A549 (cell line): Measurements from ENCODE around the gene ATP4A. TPM values are rescaled to one million over a fixed set of nuclear protein-coding genes. Genes with fewer than 3 reads are reported as not detected.

Experiments used
- ATAC-seq, 2 experiments: fragments of 200-7000 bp in 1 of 2; fragments of >200 bp in 1 of 2; cut with Nextera tagmentation in 1 of 2; cut with Tn5 transposase in 1 of 2; 3 replicates each; pipeline versions ENCODE4 v1.8.0 to v1.9.1; 2018 to 2020; ENCODE audit warnings: mild to moderate bottlenecking in 1 of 2, moderate library complexity in 1 of 2
- CTCF ChIA-PET: fragments of 300-600 bp; sonication (Branson Sonifier 250); formaldehyde crosslinking; extraction: SDS; loops from one replicate; lab custom pipeline; 2021; ENCODE audit warnings: antibody characterized with exemption, inconsistent platforms; lab: Yijun Ruan, JAX
- POLR2A ChIA-PET: fragments of 350-600 bp; formaldehyde crosslinking; extraction: SDS; loops from one replicate; lab custom pipeline; 2021; ENCODE audit warnings: antibody characterized with exemption, inconsistent platforms; lab: Yijun Ruan, JAX
- DNase-seq, 2 experiments: peaks; one replicate each; pipeline versions ENCODE4 v3.0.0 to v3.0.0-alpha.2; 2011 to 2016; ENCODE audit warnings: low read depth in 1 of 2, low spot score in 1 of 2
- FAIRE-seq: peaks from 2 replicates; lab custom pipeline; 2011; peaks lifted over from hg19 to GRCh38; lab: Jason Lieb, UNC
- H3K27ac ChIP-seq, 2 experiments: fragments of >200 bp; sonication (Bioruptor Twin); formaldehyde crosslinking; 3 replicates each; pipeline ENCODE4 v1.5.1; 2016 to 2017
- H3K4me1 ChIP-seq: fragments of >200 bp; sonication (Bioruptor Twin); formaldehyde crosslinking; 3 replicates; pipeline ENCODE4 v1.6.1; 2016
- H3K4me2 ChIP-seq: fragments of >200 bp; sonication (Bioruptor Twin); formaldehyde crosslinking; 3 replicates; pipeline ENCODE4 v1.6.1; 2016
- H3K4me3 ChIP-seq: fragments of >200 bp; sonication (Bioruptor Twin); formaldehyde crosslinking; 3 replicates; pipeline ENCODE4 v1.5.1; 2016
- H3K9me3 ChIP-seq: fragments of >200 bp; sonication (Bioruptor Twin); formaldehyde crosslinking; 3 replicates; pipeline ENCODE4 v1.6.1; 2016
- ATOH8 ChIP-seq: fragments of 250-450 bp; sonication (Bioruptor Pico); IDR thresholded peaks from 2 replicates; pipeline ENCODE4 v1.5.0; 2020; ENCODE audit warnings: low read depth, mild to moderate bottlenecking, moderate library complexity
- CEBPB ChIP-seq, 2 experiments: fragments of >200 bp in 1 of 2; sonication (Bioruptor Twin) in 1 of 2; formaldehyde crosslinking in 1 of 2; IDR thresholded peaks; 2 replicates each; pipeline ENCODE4 v1.6.1; 2012 to 2016
- EHF ChIP-seq: fragments of 250-450 bp; sonication (Bioruptor Pico); IDR thresholded peaks from 2 replicates; pipeline ENCODE4 v1.5.0; 2020; ENCODE audit warnings: mild to moderate bottlenecking
- EHMT2 ChIP-seq: fragments of 200-600 bp; sonication (generic); IDR thresholded peaks from 2 replicates; pipeline ENCODE4 v1.6.1; 2016; ENCODE audit warnings: antibody characterized with exemption, low read depth, mild to moderate bottlenecking, moderate library complexity
- ELK1 ChIP-seq: fragments of 150-350 bp; IDR thresholded peaks from 2 replicates; pipeline ENCODE4 v1.6.1; 2014; ENCODE audit warnings: low read depth, mild to moderate bottlenecking, low read length
- ESRRA ChIP-seq: fragments of 150-350 bp; IDR thresholded peaks from 2 replicates; pipeline ENCODE4 v1.6.1; 2014; ENCODE audit warnings: mild to moderate bottlenecking, low read length, borderline replicate concordance
- FOSB ChIP-seq: fragments of 250-450 bp; sonication (Bioruptor Pico); IDR thresholded peaks from 2 replicates; pipeline ENCODE4 v1.5.0; 2020; ENCODE audit warnings: mild to moderate bottlenecking, moderate library complexity
- FOSL2 ChIP-seq, 2 experiments: fragments of 450-650 bp in 1 of 2; fragments of >200 bp in 1 of 2; sonication (Bioruptor Twin) in 1 of 2; formaldehyde crosslinking; IDR thresholded peaks; 2 replicates each; pipeline versions ENCODE4 v1.5.0 to v1.6.1; 2016 to 2020; ENCODE audit warnings: mild to moderate bottlenecking in 1 of 2, moderate library complexity in 1 of 2
- HOXA7 ChIP-seq: fragments of 250-450 bp; sonication (Bioruptor Pico); IDR thresholded peaks from 2 replicates; pipeline ENCODE4 v1.5.0; 2020; ENCODE audit warnings: mild to moderate bottlenecking, moderate library complexity
- JUN ChIP-seq, 2 experiments: fragments of >200 bp; sonication (Bioruptor Twin); formaldehyde crosslinking; IDR thresholded peaks; 2 replicates in 1 of 2; 3 replicates in 1 of 2; pipeline ENCODE4 v1.6.1; 2016 to 2017
- KDM1A ChIP-seq: fragments of 200-600 bp; sonication (generic); IDR thresholded peaks from 2 replicates; pipeline ENCODE4 v1.6.1; 2016; ENCODE audit warnings: low read depth, mild to moderate bottlenecking
- MYC ChIP-seq: IDR thresholded peaks from 2 replicates; pipeline ENCODE4 v1.6.1; 2012; ENCODE audit warnings: mild to moderate bottlenecking, inconsistent platforms, low read length, improper control_type of control experiment, borderline replicate concordance
- RARB ChIP-seq: fragments of 250-450 bp; sonication (Bioruptor Pico); IDR thresholded peaks from 2 replicates; pipeline ENCODE4 v1.8.0; 2021; ENCODE audit warnings: mild to moderate bottlenecking, moderate library complexity
- RFX5 ChIP-seq: fragments of 450-650 bp; IDR thresholded peaks from 2 replicates; pipeline ENCODE4 v1.7.1; 2014; ENCODE audit warnings: antibody characterized with exemption, mild to moderate bottlenecking, moderate library complexity
- RNF2 ChIP-seq: fragments of 200-600 bp; sonication (generic); IDR thresholded peaks from 2 replicates; pipeline ENCODE4 v1.6.1; 2016; ENCODE audit warnings: low read depth, mild to moderate bottlenecking, antibody characterized with exemption, moderate library complexity, borderline replicate concordance
- WGBS: methylation state at CpG from one replicate; pipeline ENCODE4 v1.1.6; 2017; ENCODE audit errors: missing lambda C conversion rate; 5-methylcytosine and 5-hydroxymethylcytosine counted together
- polyA plus RNA-seq, 4 experiments: library from polyadenylated mRNA; depleted of rRNA in 3 of 4; stranded (reverse); fragments of >200 nt; fragmentation: RNase III in 1 of 4; extraction: RNeasy Plus Mini Kit Qiagen cat#74134 plus additional on column Dnase treatment in 1 of 4; gene quantifications; 2 replicates in 3 of 4; 3 replicates in 1 of 4; pipeline ENCODE4 v1.2.3, GENCODE V29; 2011 to 2017
- TF ChIP-seq, protein P1 (sequence below): IDR thresholded peaks from 2 replicates; pipeline ENCODE4 v1.6.1; 2012; ENCODE audit warnings: low read depth, borderline replicate concordance
- TF ChIP-seq, protein P2 (sequence below): fragments of >200 bp; sonication (Bioruptor Twin); formaldehyde crosslinking; IDR thresholded peaks from 3 replicates; pipeline ENCODE4 v1.6.1; 2016
- TF ChIP-seq, protein P3 (sequence below): fragments of 250-450 bp; sonication (Bioruptor Pico); IDR thresholded peaks from 2 replicates; pipeline ENCODE4 v1.5.0; 2021; ENCODE audit warnings: mild to moderate bottlenecking, moderate library complexity, borderline replicate concordance
- TF ChIP-seq, protein P4 (sequence below): fragments of 450-650 bp; IDR thresholded peaks from 2 replicates; pipeline ENCODE4 v1.6.1; 2014; ENCODE audit warnings: antibody characterized with exemption

The ATP4A gene
- polyA plus RNA-seq, 2 of the 4 experiments (the other 2 are of a cell fraction): not detected

GRCh38 chr19:35601971-35602370, 38.5 kb upstream of the ATP4A start:
- Histone ChIP-seq H3K4me1 (no peaks in the 10 kb centered on the region), H3K4me2 (no peak overlapping the region), H3K4me3 (no peak overlapping the region), H3K9me3 (peaks cover 14% of the 10 kb centered on the region)
- DNase-seq (no peak), FAIRE-seq (no peak), ATAC-seq (no peak)
- ChIA-PET CTCF (interaction anchor here (0.6 to 3.1 kb wide), 12 partner anchors 10 to 360 kb away, joined by 3 to 16 read pairs (median 4); partner anchors contain the start of genes HAUS5, NPHS1 and PMIS2), POLR2A (no interaction called here)
- 54% methylated on average over 3 of the region's 3 CpGs for WGBS
- TF ChIP-seq, protein P1, sequence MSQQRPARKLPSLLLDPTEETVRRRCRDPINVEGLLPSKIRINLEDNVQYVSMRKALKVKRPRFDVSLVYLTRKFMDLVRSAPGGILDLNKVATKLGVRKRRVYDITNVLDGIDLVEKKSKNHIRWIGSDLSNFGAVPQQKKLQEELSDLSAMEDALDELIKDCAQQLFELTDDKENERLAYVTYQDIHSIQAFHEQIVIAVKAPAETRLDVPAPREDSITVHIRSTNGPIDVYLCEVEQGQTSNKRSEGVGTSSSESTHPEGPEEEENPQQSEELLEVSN: no peak
- no peak for TF ChIP-seq RARB (CRISPR knock-in tag)
- TF ChIP-seq ATOH8 (CRISPR knock-in tag): no peak
- TF ChIP-seq, protein P2, sequence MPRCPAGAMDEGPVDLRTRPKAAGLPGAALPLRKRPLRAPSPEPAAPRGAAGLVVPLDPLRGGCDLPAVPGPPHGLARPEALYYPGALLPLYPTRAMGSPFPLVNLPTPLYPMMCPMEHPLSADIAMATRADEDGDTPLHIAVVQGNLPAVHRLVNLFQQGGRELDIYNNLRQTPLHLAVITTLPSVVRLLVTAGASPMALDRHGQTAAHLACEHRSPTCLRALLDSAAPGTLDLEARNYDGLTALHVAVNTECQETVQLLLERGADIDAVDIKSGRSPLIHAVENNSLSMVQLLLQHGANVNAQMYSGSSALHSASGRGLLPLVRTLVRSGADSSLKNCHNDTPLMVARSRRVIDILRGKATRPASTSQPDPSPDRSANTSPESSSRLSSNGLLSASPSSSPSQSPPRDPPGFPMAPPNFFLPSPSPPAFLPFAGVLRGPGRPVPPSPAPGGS: no peak
- no peak for TF ChIP-seq CEBPB (IDR thresholded peaks at IDR 0.05)
- TF ChIP-seq, protein P3, sequence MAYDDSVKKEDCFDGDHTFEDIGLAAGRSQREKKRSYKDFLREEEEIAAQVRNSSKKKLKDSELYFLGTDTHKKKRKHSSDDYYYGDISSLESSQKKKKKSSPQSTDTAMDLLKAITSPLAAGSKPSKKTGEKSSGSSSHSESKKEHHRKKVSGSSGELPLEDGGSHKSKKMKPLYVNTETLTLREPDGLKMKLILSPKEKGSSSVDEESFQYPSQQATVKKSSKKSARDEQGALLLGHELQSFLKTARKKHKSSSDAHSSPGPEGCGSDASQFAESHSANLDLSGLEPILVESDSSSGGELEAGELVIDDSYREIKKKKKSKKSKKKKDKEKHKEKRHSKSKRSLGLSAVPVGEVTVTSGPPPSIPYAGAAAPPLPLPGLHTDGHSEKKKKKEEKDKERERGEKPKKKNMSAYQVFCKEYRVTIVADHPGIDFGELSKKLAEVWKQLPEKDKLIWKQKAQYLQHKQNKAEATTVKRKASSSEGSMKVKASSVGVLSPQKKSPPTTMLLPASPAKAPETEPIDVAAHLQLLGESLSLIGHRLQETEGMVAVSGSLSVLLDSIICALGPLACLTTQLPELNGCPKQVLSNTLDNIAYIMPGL (CRISPR knock-in tag): no peak
- TF ChIP-seq JUN (IDR thresholded peaks at IDR 0.05): no peak
- no peak for TF ChIP-seq FOSB
- TF ChIP-seq ELK1: no peak
- no peak for TF ChIP-seq EHMT2
- no peak for TF ChIP-seq EHF
- no peak for TF ChIP-seq MYC
- no peak for TF ChIP-seq FOSL2 (IDR thresholded peaks at IDR 0.05)
- no peak for TF ChIP-seq FOSL2 (CRISPR knock-in tag; IDR thresholded peaks at IDR 0.05)
- TF ChIP-seq, protein P4, sequence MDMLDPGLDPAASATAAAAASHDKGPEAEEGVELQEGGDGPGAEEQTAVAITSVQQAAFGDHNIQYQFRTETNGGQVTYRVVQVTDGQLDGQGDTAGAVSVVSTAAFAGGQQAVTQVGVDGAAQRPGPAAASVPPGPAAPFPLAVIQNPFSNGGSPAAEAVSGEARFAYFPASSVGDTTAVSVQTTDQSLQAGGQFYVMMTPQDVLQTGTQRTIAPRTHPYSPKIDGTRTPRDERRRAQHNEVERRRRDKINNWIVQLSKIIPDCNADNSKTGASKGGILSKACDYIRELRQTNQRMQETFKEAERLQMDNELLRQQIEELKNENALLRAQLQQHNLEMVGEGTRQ: no peak
- no peak for TF ChIP-seq RFX5
- no peak for TF ChIP-seq KDM1A
- TF ChIP-seq ESRRA: no peak
- TF ChIP-seq HOXA7: no peak
- no peak for TF ChIP-seq RNF2
- TF ChIP-seq, all 56 proteins: peak for 0
- H3K27ac ChIP-seq: no peak overlapping the region
